Spleen (tissue), 7 donors: Measurements from ENCODE around the gene DKK2.

Experiments used
- CTCF ChIP-seq, 11 experiments: fragments of 200-600 bp in 7 of 11; fragments of 450-650 bp in 4 of 11; sonication (generic) in 4 of 11; IDR thresholded peaks in 8 of 11; conservative IDR thresholded peaks in 3 of 11; 1 replicate in 7 of 11; 2 replicates in 4 of 11; pipeline versions ENCODE4 v1.4.0 to v1.8.0; 2016 to 2021; ENCODE audit warnings: antibody characterized with exemption in 11 of 11, inconsistent platforms in 4 of 11, mild to moderate bottlenecking in 1 of 11
- POLR2AphosphoS5 ChIP-seq, 3 donors: sonication (generic); formaldehyde crosslinking; IDR thresholded peaks; one replicate each; pipeline ENCODE4 v1.5.1; 2017; ENCODE audit warnings: antibody characterized with exemption in 3 of 3
- donor health status: DM: no; HTN: no; CAD: no; lungs with moderate emphysema.
- donor health status: DM: no; HTN: no; CAD: no.
- donor health status: DM: no; HTN: no; CAD: no.

- no peak for TF ChIP-seq CTCF (IDR thresholded peaks at IDR 0.05 in 8 of 11, conservative IDR thresholded peaks at IDR 0.05 in 3 of 11)
- TF ChIP-seq POLR2AphosphoS5 (IDR thresholded peaks at IDR 0.05) = no peak
Observed at GRCh38 chr4:106953036-106953705, 82.9 kb downstream of the DKK2 start.
